HG03439 (cell line): ENCODE measurements around the gene GLI3.

Experiments used
- ATAC-seq: cut with Tn5 transposase; IDR thresholded peaks from one replicate; pipeline ENCODE4 v1.9.1; 2021; ENCODE audit warnings: mild to moderate bottlenecking, moderate library complexity; ENCODE audit not compliant: unreplicated experiment

Gene GLI3

GRCh38 chr7:42176724-42177101 is 60.3 kb downstream of the GLI3 start:
- no peak for ATAC-seq

- no peak for ATAC-seq
Measured at GRCh38 chr7:42175834-42176723, 60.9 kb downstream of the GLI3 start.

GRCh38 chr7:42174391-42174912 is 62.6 kb downstream of the GLI3 start:
- ATAC-seq: no peak

- ATAC-seq: no peak
Measured at GRCh38 chr7:42170724-42171123, 66.3 kb downstream of the GLI3 start.

GRCh38 chr7:42168512-42168911 is 68.5 kb downstream of the GLI3 start:
- ATAC-seq: no peak

- no peak for ATAC-seq
Measured at GRCh38 chr7:42167631-42168236, 69.3 kb downstream of the GLI3 start.

- ATAC-seq: no peak
Measured at GRCh38 chr7:42167206-42167605, 69.8 kb downstream of the GLI3 start.

GRCh38 chr7:42164881-42165428 is 72.1 kb downstream of the GLI3 start:
- ATAC-seq: no peak

GRCh38 chr7:42162560-42163325 is 74.3 kb downstream of the GLI3 start:
- no peak for ATAC-seq

GRCh38 chr7:42161719-42162118 is 75.3 kb downstream of the GLI3 start:
- ATAC-seq: no peak

GRCh38 chr7:42161110-42161509 is 75.9 kb downstream of the GLI3 start:
- no peak for ATAC-seq

GRCh38 chr7:42159130-42159529 is 77.9 kb downstream of the GLI3 start:
- no peak for ATAC-seq

GRCh38 chr7:42156967-42157721 is 79.9 kb downstream of the GLI3 start:
- no peak for ATAC-seq

- no peak for ATAC-seq
Measured at GRCh38 chr7:42156291-42156865, 80.6 kb downstream of the GLI3 start.

- ATAC-seq: no peak
Measured at GRCh38 chr7:42155584-42156290, 81.3 kb downstream of the GLI3 start.

- ATAC-seq: no peak
Measured at GRCh38 chr7:42154173-42154572, 82.8 kb downstream of the GLI3 start.

- no peak for ATAC-seq
Measured at GRCh38 chr7:42152329-42153205, 84.4 kb downstream of the GLI3 start.

- no peak for ATAC-seq
Measured at GRCh38 chr7:42151309-42151708, 85.7 kb downstream of the GLI3 start.
